ENCODE results near the gene F7.
"Not testable (repeated sequence)": the region's sequence is repeated elsewhere in the genome, so short reads cannot be mapped to it uniquely, and the experiment has no call there.

F7 gene

DNA sequence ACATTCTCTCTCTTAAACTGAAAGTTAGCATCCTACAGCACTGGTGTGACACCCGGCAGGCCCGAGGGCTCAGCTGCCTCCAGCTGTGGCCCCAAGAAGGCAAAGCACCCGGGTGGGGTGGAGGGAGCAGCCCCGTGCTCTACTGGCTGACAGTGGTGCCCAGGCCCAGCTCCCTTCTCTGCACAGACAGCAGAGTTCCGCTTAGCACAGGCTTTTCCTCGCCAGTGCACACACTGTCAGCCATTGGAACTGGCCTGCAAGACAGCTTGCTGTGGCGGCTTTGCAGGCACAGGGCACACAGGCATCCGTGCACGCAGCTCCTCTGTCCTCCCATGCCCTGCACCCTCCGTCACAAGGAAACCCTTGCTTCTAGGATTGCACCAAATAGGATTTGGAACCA, 3.3 kb upstream of the F7 start:
- H3K36me3 ChIP-seq (ENCODE audit: control insufficient read depth, insufficient read depth, low read length); H3K9ac ChIP-seq (ENCODE audit: low read length); H3K4me1 ChIP-seq (ENCODE audit: control insufficient read depth, insufficient read depth, low read length); H3K4me3 ChIP-seq (ENCODE audit: low read length); H3K9me3 ChIP-seq (ENCODE audit: control insufficient read depth, low read length): not testable (repeated sequence)
- peaks cover 22% of the 10 kb centered on the region for H3K27me3 ChIP-seq (ENCODE audit: control insufficient read depth, insufficient read depth, low read length)

DNA sequence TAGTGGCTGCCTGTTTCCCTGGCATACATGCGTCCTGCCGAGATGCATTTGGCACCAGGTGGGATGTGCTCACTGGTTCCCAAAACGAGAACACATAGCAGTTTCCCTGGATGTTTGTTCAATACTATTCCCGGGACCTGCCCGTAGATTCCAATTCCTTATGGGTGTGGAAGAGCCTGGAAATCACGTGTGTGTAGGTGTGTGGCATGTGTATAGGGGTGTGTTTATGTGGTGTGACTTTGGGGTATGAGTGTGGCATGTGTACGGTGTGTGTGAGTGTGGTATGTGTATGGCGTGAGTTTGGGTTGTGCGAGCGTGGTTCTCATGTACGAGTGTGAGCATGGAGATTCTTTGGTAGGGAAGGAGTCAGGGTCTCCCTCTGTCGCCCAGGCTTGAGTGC, 2.9 kb upstream of the F7 start:
- H3K4me1 ChIP-seq (ENCODE audit: control insufficient read depth, insufficient read depth, low read length), result peaks cover 9% of the 10 kb centered on the region
- no peak overlapping the region for H3K9ac ChIP-seq (ENCODE audit: low read length)
- no peak overlapping the region for H3K4me3 ChIP-seq (ENCODE audit: low read length)
- H3K9me3 ChIP-seq (ENCODE audit: control insufficient read depth, low read length), result no peaks in the 10 kb centered on the region
- no peaks in the 10 kb centered on the region for H3K36me3 ChIP-seq (ENCODE audit: control insufficient read depth, insufficient read depth, low read length)
- H3K27me3 ChIP-seq (ENCODE audit: control insufficient read depth, insufficient read depth, low read length), result peaks cover 22% of the 10 kb centered on the region

DNA sequence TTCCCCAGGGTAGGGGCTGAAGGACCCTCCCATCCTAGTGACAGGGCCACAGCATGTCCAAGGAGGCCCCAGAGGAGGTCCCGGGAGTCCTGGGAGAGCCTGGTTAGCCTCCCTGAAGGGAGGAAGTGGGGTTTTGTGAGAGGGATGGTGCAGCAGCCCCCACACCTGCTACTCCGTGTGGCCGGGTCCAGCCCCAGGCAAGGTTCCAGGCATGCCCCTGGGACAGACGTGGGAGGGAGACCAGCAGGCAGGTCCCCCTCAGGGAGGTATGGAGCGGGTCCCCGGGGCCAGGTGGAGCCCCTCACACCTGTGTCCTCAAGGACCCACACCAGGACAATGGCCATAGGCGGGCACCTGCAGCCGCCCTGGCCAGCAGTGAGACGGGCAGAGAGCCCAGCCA, 1.9 kb upstream of the F7 start:
- H3K9ac ChIP-seq (ENCODE audit: low read length), result no peak overlapping the region
- peaks cover 9% of the 10 kb centered on the region for H3K4me1 ChIP-seq (ENCODE audit: control insufficient read depth, insufficient read depth, low read length)
- H3K4me3 ChIP-seq (ENCODE audit: low read length), result no peak overlapping the region
- H3K36me3 ChIP-seq (ENCODE audit: control insufficient read depth, insufficient read depth, low read length), result no peaks in the 10 kb centered on the region
- H3K9me3 ChIP-seq (ENCODE audit: control insufficient read depth, low read length), result no peaks in the 10 kb centered on the region
- H3K27me3 ChIP-seq (ENCODE audit: control insufficient read depth, insufficient read depth, low read length), result peaks cover 22% of the 10 kb centered on the region

DNA sequence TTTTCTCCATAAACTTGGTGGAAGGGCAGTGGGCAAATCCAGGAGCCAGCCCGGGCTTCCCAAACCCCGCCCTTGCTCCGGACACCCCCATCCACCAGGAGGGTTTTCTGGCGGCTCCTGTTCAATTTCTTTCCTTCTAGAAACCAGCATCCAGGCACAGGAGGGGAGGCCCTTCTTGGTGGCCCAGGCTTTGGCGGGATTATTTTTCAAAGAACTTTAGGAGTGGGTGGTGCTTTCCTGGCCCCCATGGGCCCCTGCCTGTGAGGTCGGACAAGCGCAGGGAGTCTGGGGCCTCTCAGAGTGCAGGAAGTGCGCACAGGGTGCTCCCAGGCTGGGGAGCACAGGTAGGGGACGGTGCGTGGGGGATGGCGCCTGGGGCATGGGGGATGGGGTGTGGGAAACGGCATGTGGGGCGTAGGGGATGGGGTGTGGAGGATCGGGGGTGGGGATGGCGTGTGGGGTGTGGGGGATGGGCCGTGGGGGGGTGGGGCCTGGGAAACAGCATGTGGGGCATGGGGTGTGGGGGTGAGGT, 396 bp downstream of the F7 start:
- peaks cover 41% of the 10 kb centered on the region for H3K27me3 ChIP-seq (ENCODE audit: control insufficient read depth, insufficient read depth, low read length)
- H3K9ac ChIP-seq (ENCODE audit: low read length), result no peak overlapping the region
- peaks cover 9% of the 10 kb centered on the region for H3K4me1 ChIP-seq (ENCODE audit: control insufficient read depth, insufficient read depth, low read length)
- no peaks in the 10 kb centered on the region for H3K9me3 ChIP-seq (ENCODE audit: control insufficient read depth, low read length)
- H3K4me3 ChIP-seq (ENCODE audit: low read length), result no peak overlapping the region
- H3K36me3 ChIP-seq (ENCODE audit: control insufficient read depth, insufficient read depth, low read length), result no peaks in the 10 kb centered on the region

DNA sequence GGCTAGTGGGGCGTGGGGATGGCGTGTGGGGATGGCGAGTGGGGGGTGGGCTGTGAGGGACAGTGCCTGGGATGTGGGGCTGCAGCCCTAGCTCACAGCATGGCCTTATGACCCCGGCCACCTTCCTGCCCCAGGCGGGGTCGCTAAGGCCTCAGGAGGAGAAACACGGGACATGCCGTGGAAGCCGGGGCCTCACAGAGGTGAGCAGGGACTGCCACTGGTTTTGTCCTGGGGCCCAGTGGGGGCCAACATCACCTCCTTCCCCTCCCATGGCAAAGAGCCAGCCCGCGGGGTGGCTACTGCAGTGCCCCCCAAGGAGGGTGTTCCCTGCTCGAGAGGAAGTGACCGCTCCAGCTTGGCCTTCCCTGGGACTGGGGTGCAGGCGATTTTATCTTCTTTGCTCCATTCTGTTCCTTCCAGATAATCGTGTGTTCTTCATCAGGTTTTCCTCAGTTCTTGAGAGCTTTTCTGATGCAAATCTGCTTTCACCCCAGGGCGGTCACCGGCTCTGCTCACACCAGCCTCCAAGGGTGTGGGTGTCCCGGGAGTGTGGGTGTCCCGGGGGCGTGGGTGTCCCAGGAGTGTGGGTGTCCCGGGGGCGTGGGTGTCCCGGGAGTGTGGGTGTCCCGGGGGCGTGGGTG, 1.2 kb downstream of the F7 start:
- Histone ChIP-seq H3K36me3 (ENCODE audit: control insufficient read depth, insufficient read depth, low read length) (no peaks in the 10 kb centered on the region), H3K27me3 (ENCODE audit: control insufficient read depth, insufficient read depth, low read length) (peaks cover 44% of the 10 kb centered on the region), H3K4me3 (ENCODE audit: low read length) (no peak overlapping the region), H3K9me3 (ENCODE audit: control insufficient read depth, low read length) (no peaks in the 10 kb centered on the region), H3K9ac (ENCODE audit: low read length) (no peak overlapping the region), H3K4me1 (ENCODE audit: control insufficient read depth, insufficient read depth, low read length) (peaks cover 9% of the 10 kb centered on the region)

DNA sequence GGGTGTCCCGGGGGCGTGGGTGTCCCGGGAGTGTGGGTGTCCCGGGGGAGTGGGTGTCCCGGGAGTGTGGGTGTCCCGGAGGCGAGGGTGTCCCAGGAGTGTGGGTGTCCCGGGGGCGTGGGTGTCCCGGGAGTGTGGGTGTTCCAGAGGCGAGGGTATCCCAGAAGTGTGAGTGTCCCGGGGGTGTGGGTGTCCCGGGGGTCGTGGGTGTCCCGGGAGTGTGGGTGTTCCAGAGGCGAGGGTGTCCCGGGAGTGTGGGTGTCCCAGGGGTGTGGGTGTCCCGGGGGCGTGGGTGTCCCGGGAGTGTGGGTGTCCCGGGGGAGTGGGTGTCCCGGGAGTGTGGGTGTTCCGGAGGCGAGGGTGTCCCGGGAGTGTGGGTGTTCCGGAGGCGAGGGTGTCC, 2.9 kb downstream of the F7 start:
- H3K4me3 ChIP-seq (ENCODE audit: low read length); H3K9ac ChIP-seq (ENCODE audit: low read length); H3K9me3 ChIP-seq (ENCODE audit: control insufficient read depth, low read length); H3K4me1 ChIP-seq (ENCODE audit: control insufficient read depth, insufficient read depth, low read length); H3K36me3 ChIP-seq (ENCODE audit: control insufficient read depth, insufficient read depth, low read length): not testable (repeated sequence)
- H3K27me3 ChIP-seq (ENCODE audit: control insufficient read depth, insufficient read depth, low read length), result peaks cover 37% of the 10 kb centered on the region

DNA sequence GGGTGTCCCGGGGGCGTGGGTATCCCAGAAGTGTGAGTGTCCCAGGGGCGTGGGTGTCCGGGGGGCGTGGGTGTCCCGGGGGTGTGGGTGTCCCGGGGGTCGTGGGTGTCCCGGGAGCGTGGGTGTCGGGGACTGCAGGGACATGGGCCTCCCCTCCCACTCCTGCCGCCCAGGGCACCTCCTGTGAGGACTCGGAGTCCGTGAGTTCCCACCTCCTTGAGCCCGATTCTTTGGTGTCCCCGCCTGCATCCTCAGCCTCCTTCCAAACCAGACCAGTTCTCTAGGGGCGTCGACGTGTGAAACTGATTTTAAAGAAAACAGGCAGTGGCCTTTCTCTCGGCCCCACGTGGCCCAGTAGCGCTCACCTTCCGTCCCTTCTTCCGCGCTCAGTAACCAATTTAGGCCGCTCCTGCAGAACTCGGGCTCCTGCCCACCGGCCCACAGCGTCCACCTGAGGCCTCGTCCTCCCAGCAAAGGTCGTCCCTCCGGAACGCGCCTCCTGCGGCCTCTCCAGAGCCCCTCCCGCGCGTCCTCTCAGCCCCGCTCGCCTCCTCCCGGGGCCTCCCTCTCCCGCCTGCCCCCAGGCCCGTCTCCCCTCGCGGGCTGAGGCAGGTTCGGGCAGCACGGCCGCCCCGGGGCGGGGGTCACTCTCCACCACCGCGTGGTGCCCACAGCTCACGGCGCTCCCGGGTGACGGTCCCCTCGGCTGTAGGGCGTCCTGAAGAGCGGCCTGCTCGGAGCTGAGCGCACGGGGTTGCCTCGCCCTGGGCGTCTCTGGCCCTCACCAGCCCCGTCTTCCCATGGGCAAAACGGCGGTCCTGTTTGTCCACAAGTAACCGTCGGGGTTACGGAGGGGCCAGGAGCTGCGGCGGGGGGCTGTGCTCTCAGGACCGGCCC, 3.8 kb downstream of the F7 start:
- peaks cover 31% of the 10 kb centered on the region for H3K27me3 ChIP-seq (ENCODE audit: control insufficient read depth, insufficient read depth, low read length)

DNA sequence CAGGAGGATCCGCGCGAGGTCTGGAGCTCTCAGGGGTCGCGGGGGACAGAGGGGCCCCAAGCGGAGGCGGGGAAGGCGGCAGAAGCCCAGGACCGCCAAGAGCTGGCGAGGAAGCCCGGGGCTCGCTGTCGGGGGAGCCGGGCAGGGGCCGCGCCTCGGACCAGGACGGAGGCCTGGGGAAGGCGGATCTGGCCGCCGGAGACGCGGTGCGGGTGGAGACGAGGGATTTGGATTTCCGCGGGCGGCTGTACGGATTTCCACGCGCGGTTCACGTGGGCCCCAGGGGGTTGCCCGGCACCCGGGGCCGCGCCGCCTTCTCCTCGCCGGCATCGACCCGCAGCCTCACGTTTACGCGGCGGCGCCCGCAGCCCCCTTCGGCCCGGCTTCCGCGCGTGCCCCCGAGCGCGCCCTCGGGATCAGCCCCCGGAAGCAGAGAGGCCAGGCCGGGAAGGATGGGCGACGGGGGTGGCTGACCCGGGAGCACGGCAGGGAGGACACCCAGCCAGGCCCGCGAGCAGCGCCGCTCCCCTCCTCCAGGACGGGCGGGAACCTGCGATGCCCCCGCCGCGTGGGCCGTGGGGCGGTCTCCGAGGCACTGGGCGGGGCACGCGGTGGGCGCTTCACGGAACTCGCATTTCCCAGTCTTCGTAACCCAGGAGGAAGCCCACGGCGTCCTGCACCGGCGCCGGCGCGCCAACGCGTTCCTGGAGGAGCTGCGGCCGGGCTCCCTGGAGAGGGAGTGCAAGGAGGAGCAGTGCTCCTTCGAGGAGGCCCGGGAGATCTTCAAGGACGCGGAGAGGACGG, 4.7 kb downstream of the F7 start:
- Histone ChIP-seq H3K4me3 (ENCODE audit: low read length) (no peak overlapping the region), H3K9ac (ENCODE audit: low read length) (no peak overlapping the region), H3K4me1 (ENCODE audit: control insufficient read depth, insufficient read depth, low read length) (peaks cover 7% of the 10 kb centered on the region), H3K27me3 (ENCODE audit: control insufficient read depth, insufficient read depth, low read length) (peaks cover 30% of the 10 kb centered on the region), H3K9me3 (ENCODE audit: control insufficient read depth, low read length) (no peaks in the 10 kb centered on the region), H3K36me3 (ENCODE audit: control insufficient read depth, insufficient read depth, low read length) (no peaks in the 10 kb centered on the region)

More for the DNA sequence above, 3.8 kb downstream of the F7 start:
- no peaks in the 10 kb centered on the region for H3K36me3 ChIP-seq (ENCODE audit: control insufficient read depth, insufficient read depth, low read length)
- no peaks in the 10 kb centered on the region for H3K9me3 ChIP-seq (ENCODE audit: control insufficient read depth, low read length)
- no peak overlapping the region for H3K4me3 ChIP-seq (ENCODE audit: low read length)
- H3K4me1 ChIP-seq (ENCODE audit: control insufficient read depth, insufficient read depth, low read length), result peaks cover 9% of the 10 kb centered on the region
- H3K9ac ChIP-seq (ENCODE audit: low read length), result no peak overlapping the region

DNA sequence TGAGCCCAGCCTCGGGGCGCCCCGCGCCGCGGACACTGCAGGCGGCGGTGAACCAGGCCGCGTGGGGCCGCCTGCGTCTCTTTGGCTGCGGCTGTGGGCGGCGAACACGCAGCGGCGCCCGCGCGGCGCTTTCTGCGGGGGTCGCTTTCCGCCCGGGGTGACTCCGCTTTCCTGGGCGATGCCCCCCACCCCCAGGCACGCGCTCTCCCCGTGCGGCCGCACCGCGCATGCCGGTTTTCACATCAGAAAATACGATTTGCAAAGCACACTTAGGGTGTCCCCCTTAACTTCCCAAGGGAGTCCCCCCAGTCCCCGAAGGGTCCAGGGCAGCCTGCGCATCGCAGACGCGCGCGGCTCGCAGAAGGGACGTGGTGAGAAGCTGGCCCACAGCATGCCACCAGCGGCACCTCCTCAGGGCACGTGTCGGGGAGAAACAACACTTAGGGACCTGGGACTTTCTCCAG, 5.3 kb downstream of the F7 start:
- Histone ChIP-seq H3K27me3 (ENCODE audit: control insufficient read depth, insufficient read depth, low read length) (peaks cover 28% of the 10 kb centered on the region), H3K9me3 (ENCODE audit: control insufficient read depth, low read length) (no peaks in the 10 kb centered on the region), H3K9ac (ENCODE audit: low read length) (no peak overlapping the region), H3K4me1 (ENCODE audit: control insufficient read depth, insufficient read depth, low read length) (peaks cover under 1% of the 10 kb centered on the region), H3K36me3 (ENCODE audit: control insufficient read depth, insufficient read depth, low read length) (no peaks in the 10 kb centered on the region), H3K4me3 (ENCODE audit: low read length) (no peak overlapping the region)

DNA sequence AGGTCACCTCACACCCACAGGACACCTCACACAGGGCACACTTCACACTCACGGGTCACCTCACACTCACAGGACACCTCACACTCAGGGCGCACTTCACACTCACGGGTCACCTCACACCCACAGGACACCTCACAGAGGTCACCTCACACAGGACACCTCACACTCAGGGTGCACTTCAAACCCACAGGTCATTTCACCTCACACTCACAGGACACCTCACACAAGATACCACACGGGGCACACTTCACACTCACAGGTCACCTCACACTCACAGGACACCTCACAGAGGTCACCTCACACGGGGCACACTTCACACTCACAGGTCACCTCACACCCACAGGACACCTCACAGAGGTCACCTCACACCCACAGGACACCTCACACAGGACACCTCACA, 6.2 kb downstream of the F7 start:
- H3K9me3 ChIP-seq (ENCODE audit: control insufficient read depth, low read length); H3K4me3 ChIP-seq (ENCODE audit: low read length): not testable (repeated sequence)

DNA sequence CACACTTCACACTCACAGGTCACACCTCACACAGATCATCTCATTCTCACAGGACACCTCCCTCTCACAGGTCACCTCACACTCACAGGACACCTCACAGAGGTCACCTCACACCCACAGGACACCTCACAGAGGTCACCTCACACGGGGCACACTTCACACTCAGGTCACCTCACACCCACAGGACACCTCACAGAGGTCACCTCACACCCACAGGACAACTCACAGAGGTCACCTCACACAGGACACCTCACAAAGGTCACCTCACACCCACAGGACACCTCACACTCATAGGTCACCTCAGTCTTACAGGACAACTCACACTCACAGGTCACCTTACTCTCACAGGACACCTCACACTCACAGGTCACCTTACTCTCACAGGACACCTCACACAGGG, 6.9 kb downstream of the F7 start:
- H3K27me3 ChIP-seq (ENCODE audit: control insufficient read depth, insufficient read depth, low read length), result peaks cover 28% of the 10 kb centered on the region
- H3K36me3 ChIP-seq (ENCODE audit: control insufficient read depth, insufficient read depth, low read length), result not testable (repeated sequence)

More for the DNA sequence above, 6.2 kb downstream of the F7 start:
- H3K27me3 ChIP-seq (ENCODE audit: control insufficient read depth, insufficient read depth, low read length), result peaks cover 28% of the 10 kb centered on the region
- not testable (repeated sequence) for H3K36me3 ChIP-seq (ENCODE audit: control insufficient read depth, insufficient read depth, low read length); H3K4me1 ChIP-seq (ENCODE audit: control insufficient read depth, insufficient read depth, low read length); H3K9ac ChIP-seq (ENCODE audit: low read length)

More for the DNA sequence above, 6.9 kb downstream of the F7 start:
- not testable (repeated sequence) for H3K4me3 ChIP-seq (ENCODE audit: low read length); H3K9me3 ChIP-seq (ENCODE audit: control insufficient read depth, low read length); H3K4me1 ChIP-seq (ENCODE audit: control insufficient read depth, insufficient read depth, low read length); H3K9ac ChIP-seq (ENCODE audit: low read length)

Measured in mucosa of stomach (tissue), 1 donor.